Activated naive CD4-positive, alpha-beta T cell (primary cell): ENCODE data around the gene NAAA.
"Not testable (repeated sequence)": the region's sequence is repeated elsewhere in the genome, so short reads cannot be mapped to it uniquely, and the experiment has no call there.

ENCODE experiments used
- DNase-seq, 4 experiments: peaks; one replicate each; lab custom pipeline; 2025; lab: John Stamatoyannopoulos, UW

Gene NAAA

GRCh38 chr4:75919920-75920319, 20.9 kb downstream of the NAAA start:
- DNase-seq, result no peak

GRCh38 chr4:75916091-75916661, 24.6 kb downstream of the NAAA start:
- peak in 1 of 4 experiments; percentile 0 for DNase-seq

GRCh38 chr4:75912968-75913367, 27.8 kb downstream of the NAAA start:
- DNase-seq, result no peak

- not testable (repeated sequence) for DNase-seq
Observed at GRCh38 chr4:75910831-75911230, 30.0 kb downstream of the NAAA start.

- DNase-seq, result no peak
Observed at GRCh38 chr4:75909405-75909804, 31.4 kb downstream of the NAAA start.

- DNase-seq, result no peak
Observed at GRCh38 chr4:75908555-75908954, 32.3 kb downstream of the NAAA start.

GRCh38 chr4:75907966-75908365, 32.8 kb downstream of the NAAA start:
- DNase-seq, result no peak

GRCh38 chr4:75904076-75904475, 36.7 kb downstream of the NAAA start:
- DNase-seq, result no peak

- DNase-seq, result no peak
Observed at GRCh38 chr4:75902352-75902751, 38.5 kb downstream of the NAAA start, which contains the start of gene PPEF2. Gene PPEF2, minus strand, starts transcription at chr4:75902452. Its CDS starts 6,127 bp downstream, at chr4:75896325.

GRCh38 chr4:75898536-75898935, 42.3 kb downstream of the NAAA start:
- no peak for DNase-seq

- no peak for DNase-seq
Observed at GRCh38 chr4:75895744-75896314, 45.0 kb downstream of the NAAA start.

GRCh38 chr4:75892508-75892907, 48.3 kb downstream of the NAAA start:
- no peak for DNase-seq

GRCh38 chr4:75891611-75892010, 49.2 kb downstream of the NAAA start:
- no peak for DNase-seq

GRCh38 chr4:75889537-75890199, 51.1 kb downstream of the NAAA start:
- no peak for DNase-seq

- no peak for DNase-seq
Observed at GRCh38 chr4:75886104-75886503, 54.7 kb downstream of the NAAA start.

GRCh38 chr4:75881476-75881875, 59.3 kb downstream of the NAAA start:
- DNase-seq, result no peak

GRCh38 chr4:75880278-75880677, 60.5 kb downstream of the NAAA start:
- DNase-seq, result no peak

- no peak for DNase-seq
Observed at GRCh38 chr4:75878246-75878756, 62.5 kb downstream of the NAAA start.

GRCh38 chr4:75876218-75876617, 64.6 kb downstream of the NAAA start:
- DNase-seq, result no peak

- no peak for DNase-seq
Observed at GRCh38 chr4:75869100-75869499, 71.7 kb downstream of the NAAA start.

- DNase-seq, result no peak
Observed at GRCh38 chr4:75867130-75867529, 73.7 kb downstream of the NAAA start.
